MM.1S (cell line): ENCODE data around the gene PLPPR2.

Source experiments
- DNase-seq: peaks from one replicate; pipeline ENCODE4 v3.0.0-alpha.2; 2015
- H2AFZ ChIP-seq: fragments of 300-600 bp; sonication (generic); 2 replicates; pipeline ENCODE4 v1.6.0; 2016; ENCODE audit warnings: antibody characterized with exemption, low read length
- H3F3A ChIP-seq: fragments of 300-600 bp; sonication (generic); 2 replicates; pipeline ENCODE4 v1.6.1; 2016; ENCODE audit warnings: mild to moderate bottlenecking, antibody characterized with exemption, low read length, moderate library complexity, mixed read lengths; ENCODE audit not compliant: insufficient read depth
- H3K27ac ChIP-seq: fragments of 300-600 bp; sonication (generic); 2 replicates; pipeline ENCODE4 v1.5.1; 2016; ENCODE audit warnings: mild to moderate bottlenecking, low read length
- H3K27me3 ChIP-seq: fragments of 300-600 bp; sonication (generic); replicated peaks from 2 replicates; pipeline ENCODE4 v1.6.0; 2016; ENCODE audit warnings: low read length; ENCODE audit not compliant: insufficient read depth
- H3K36me3 ChIP-seq: fragments of 300-600 bp; sonication (generic); replicated peaks from 2 replicates; pipeline ENCODE4 v1.6.1; 2016; ENCODE audit warnings: mild to moderate bottlenecking, low read length, mixed read lengths; ENCODE audit not compliant: insufficient read depth
- H3K4me1 ChIP-seq: fragments of 300-600 bp; sonication (generic); 2 replicates; pipeline ENCODE4 v1.6.1; 2016; ENCODE audit warnings: low read length, mixed read lengths
- H3K4me2 ChIP-seq: fragments of 300-600 bp; sonication (generic); 2 replicates; pipeline ENCODE4 v1.6.0; 2016; ENCODE audit warnings: low read depth, low read length
- H3K4me3 ChIP-seq: fragments of 300-600 bp; sonication (generic); 2 replicates; pipeline ENCODE4 v1.5.1; 2016; ENCODE audit warnings: low read length, mixed read lengths
- H3K79me2 ChIP-seq: fragments of 300-600 bp; sonication (generic); 2 replicates; pipeline ENCODE4 v1.6.1; 2016; ENCODE audit warnings: mixed run types, low read length, mixed read lengths
- H3K9ac ChIP-seq: fragments of 300-600 bp; sonication (generic); 2 replicates; pipeline ENCODE4 v1.6.1; 2016; ENCODE audit warnings: low read length, mixed read lengths
- H3K9me2 ChIP-seq: fragments of 300-600 bp; sonication (generic); replicated peaks from 2 replicates; pipeline ENCODE4 v1.6.1; 2016; ENCODE audit warnings: mild to moderate bottlenecking, low read length, mixed read lengths; ENCODE audit not compliant: insufficient read depth
- H3K9me3 ChIP-seq: fragments of 300-600 bp; sonication (generic); replicated peaks from 2 replicates; pipeline ENCODE4 v1.6.1; 2016; ENCODE audit warnings: mild to moderate bottlenecking, low read length, mixed read lengths; ENCODE audit not compliant: insufficient read depth
- H4K20me1 ChIP-seq: fragments of 300-600 bp; sonication (generic); 2 replicates; pipeline ENCODE4 v1.6.1; 2016; ENCODE audit warnings: mild to moderate bottlenecking, low read length, moderate library complexity, mixed read lengths; ENCODE audit not compliant: insufficient read depth
- CTCF ChIP-seq: fragments of 300-600 bp; sonication (generic); IDR thresholded peaks from 2 replicates; pipeline ENCODE4 v1.5.1; 2016; ENCODE audit warnings: antibody characterized with exemption, low read length, mixed read lengths
- EZH2 ChIP-seq: fragments of 300-600 bp; sonication (generic); optimal IDR thresholded peaks from 2 replicates; pipeline ENCODE3; 2017; ENCODE audit warnings: low read depth, mild to moderate bottlenecking, antibody characterized with exemption, low read length, mixed read lengths
- EZH2phosphoT487 ChIP-seq: fragments of 300-600 bp; sonication (generic); IDR thresholded peaks from 2 replicates; pipeline ENCODE4 v1.6.1; 2018; ENCODE audit warnings: antibody characterized with exemption, low read length

PLPPR2 gene

GRCh38 chr19:11321191-11322126 lies 33.8 kb upstream of the PLPPR2 start:
- Histone ChIP-seq H3K4me2 (no peak overlapping the region), H3K9me2 (no peaks in the 10 kb centered on the region), H3K27ac (no peak overlapping the region), H3K9me3 (no peaks in the 10 kb centered on the region), H3K79me2 (no peaks in the 10 kb centered on the region), H3K4me3 (no peak overlapping the region), H3K4me1 (no peaks in the 10 kb centered on the region), H3K9ac (no peak overlapping the region), H2AFZ (no peak overlapping the region), H4K20me1 (no peaks in the 10 kb centered on the region), H3K36me3 (no peaks in the 10 kb centered on the region), H3F3A (no peaks in the 10 kb centered on the region; the same call in 1 of the 2 replicates), H3K27me3 (no peaks in the 10 kb centered on the region)
- no peak for DNase-seq
- no peak for TF ChIP-seq EZH2

GRCh38 chr19:11322269-11323024 lies 32.8 kb upstream of the PLPPR2 start:
- Histone ChIP-seq H3K4me1 (no peaks in the 10 kb centered on the region), H4K20me1 (no peaks in the 10 kb centered on the region), H3K4me3 (no peak overlapping the region), H3K4me2 (no peak overlapping the region), H3K27me3 (no peaks in the 10 kb centered on the region), H3K79me2 (no peaks in the 10 kb centered on the region), H3K9me2 (no peaks in the 10 kb centered on the region), H3K36me3 (no peaks in the 10 kb centered on the region), H3K9me3 (no peaks in the 10 kb centered on the region), H3K27ac (no peak overlapping the region), H3F3A (no peaks in the 10 kb centered on the region; the same call in 1 of the 2 replicates), H2AFZ (no peak overlapping the region), H3K9ac (no peak overlapping the region)
- TF ChIP-seq EZH2phosphoT487 (no peak), CTCF (no peak), EZH2 (no peak)
- no peak for DNase-seq

- DNase-seq: no peak
- Histone ChIP-seq H3K4me3 (no peak overlapping the region), H3K79me2 (no peaks in the 10 kb centered on the region), H3K36me3 (no peaks in the 10 kb centered on the region), H3K9me2 (no peaks in the 10 kb centered on the region), H2AFZ (no peak overlapping the region), H3K4me2 (no peak overlapping the region), H3K9ac (no peak overlapping the region), H3K27me3 (no peaks in the 10 kb centered on the region), H4K20me1 (no peaks in the 10 kb centered on the region), H3K27ac (no peak overlapping the region), H3F3A (no peaks in the 10 kb centered on the region), H3K4me1 (no peaks in the 10 kb centered on the region), H3K9me3 (no peaks in the 10 kb centered on the region)
- no peak for TF ChIP-seq EZH2
- no peak for TF ChIP-seq EZH2phosphoT487
- TF ChIP-seq CTCF: no peak
These were observed 31.6 kb upstream of the PLPPR2 start for GRCh38 chr19:11323601-11324078.
